K562 (cell line): ENCODE data around the gene HNRNPK. TPM values are rescaled to one million over a fixed set of nuclear protein-coding genes. Genes with fewer than 3 reads are reported as not detected.

Source experiments
- ARNT ChIP-seq, 2 experiments: fragments of 450-650 bp; IDR thresholded peaks; 2 replicates each; pipeline ENCODE4 v1.6.1; 2016; ENCODE audit warnings: mild to moderate bottlenecking in 1 of 2
- FOS ChIP-seq: IDR thresholded peaks from 3 replicates; pipeline ENCODE4 v1.6.1; 2011; ENCODE audit not compliant: insufficient read length; ENCODE audit errors: extremely low read depth
- GABPB1 ChIP-seq: sonication (generic); formaldehyde crosslinking; IDR thresholded peaks from 2 replicates; pipeline ENCODE4 v1.8.0; 2022; ENCODE audit warnings: mild to moderate bottlenecking, missing genetic modification reagents
- KDM5B ChIP-seq: fragments of 200-600 bp; sonication (generic); IDR thresholded peaks from 2 replicates; pipeline ENCODE4 v1.6.1; 2012; ENCODE audit warnings: low read depth, mild to moderate bottlenecking, moderate library complexity, low read length, control low read depth, inconsistent platforms; ENCODE audit not compliant: insufficient replicate concordance
- MAFG ChIP-seq: fragments of 450-650 bp; conservative IDR thresholded peaks from 2 replicates; pipeline ENCODE4 v1.6.1; 2016; ENCODE audit warnings: missing genetic modification characterization, missing compliant biosample characterization
- POLR2AphosphoS2 ChIP-seq: IDR thresholded peaks from 2 replicates; pipeline ENCODE4 v1.6.1; 2012; ENCODE audit warnings: low read length, improper control_type of control experiment
- POLR2G ChIP-seq: fragments of 200-400 bp; formaldehyde crosslinking; IDR thresholded peaks from 2 replicates; pipeline ENCODE4 v1.6.1; 2017; ENCODE audit warnings: low read depth, mild to moderate bottlenecking, antibody characterized with exemption, low read length, moderate library complexity
- PRMT5 ChIP-seq: sonication (generic); formaldehyde crosslinking; IDR thresholded peaks from 2 replicates; pipeline ENCODE4 v1.5.0; 2020; ENCODE audit warnings: missing genetic modification reagents
- RBM39 ChIP-seq: fragments of 200-400 bp; formaldehyde crosslinking; optimal IDR thresholded peaks from 2 replicates; pipeline ENCODE3; 2018; ENCODE audit warnings: low read depth, low read length
- SMARCA4 ChIP-seq: fragments of 450-650 bp; IDR thresholded peaks from 2 replicates; pipeline ENCODE4 v1.6.1; 2016
- TOE1 ChIP-seq, 2 experiments: fragments of 450-650 bp in 1 of 2; sonication (generic) in 1 of 2; formaldehyde crosslinking in 1 of 2; IDR thresholded peaks; 2 replicates each; pipeline versions ENCODE4 v1.7.1 to v1.8.0; 2016 to 2022; ENCODE audit warnings: borderline replicate concordance in 2 of 2, mild to moderate bottlenecking in 2 of 2, antibody characterized with exemption in 1 of 2, inconsistent platforms in 1 of 2, low read depth in 1 of 2, missing genetic modification reagents in 1 of 2, moderate library complexity in 1 of 2
- ZFP30 ChIP-seq: fragments of 250-450 bp; sonication (Bioruptor Pico); IDR thresholded peaks from 2 replicates; pipeline ENCODE4 v1.8.0; 2022; ENCODE audit warnings: moderate library complexity, mild to moderate bottlenecking, inconsistent platforms, borderline replicate concordance
- ZNF785 ChIP-seq: fragments of 250-450 bp; sonication (Bioruptor Pico); IDR thresholded peaks from 2 replicates; pipeline ENCODE4 v1.4.0; 2020; ENCODE audit warnings: mild to moderate bottlenecking
- polyA plus RNA-seq, 8 experiments: library from polyadenylated mRNA; depleted of rRNA in 4 of 8; stranded (reverse) in 5 of 8; unstranded in 3 of 8; fragments of >200 nt; fragmentation: Nextera tagmentation in 2 of 8; fragmentation: Illumina TruSeq in 1 of 8; extraction: Ambion mirVana in 2 of 8; extraction: Trizol in 1 of 8; gene quantifications; 2 replicates each; pipeline versions ENCODE4 v1.2.1 to v1.2.3, GENCODE V29; 2011 to 2014; ENCODE audit warnings: inconsistent platforms in 1 of 8, missing spikeins in 1 of 8
- total RNA-seq, 7 experiments: library from RNA; depleted of rRNA in 6 of 7; stranded (reverse); fragments of >200 nt in 6 of 7; fragmentation: Illumina TruSeq in 2 of 7; extraction: Trizol in 2 of 7; gene quantifications; 2 replicates each; pipeline versions ENCODE4 v1.2.1 to v1.2.3, GENCODE V29; 2011 to 2021; ENCODE audit warnings: low replicate concordance in 1 of 7
- TF ChIP-seq, protein P1 (sequence below): fragments of 250-450 bp; sonication (Bioruptor Pico); IDR thresholded peaks from 2 replicates; pipeline ENCODE4 v1.8.0; 2022; ENCODE audit warnings: inconsistent platforms
- TF ChIP-seq, protein P2 (sequence below): fragments of 450-650 bp; IDR thresholded peaks from 2 replicates; pipeline ENCODE4 v1.6.1; 2016; ENCODE audit warnings: low read depth

HNRNPK gene
- total and polyA plus RNA-seq, 9 of the 15 experiments (the other 6 are each of a cell fraction or from before 2014, with no cell fraction given) = 224 to 883 (median 618) TPM

DNA sequence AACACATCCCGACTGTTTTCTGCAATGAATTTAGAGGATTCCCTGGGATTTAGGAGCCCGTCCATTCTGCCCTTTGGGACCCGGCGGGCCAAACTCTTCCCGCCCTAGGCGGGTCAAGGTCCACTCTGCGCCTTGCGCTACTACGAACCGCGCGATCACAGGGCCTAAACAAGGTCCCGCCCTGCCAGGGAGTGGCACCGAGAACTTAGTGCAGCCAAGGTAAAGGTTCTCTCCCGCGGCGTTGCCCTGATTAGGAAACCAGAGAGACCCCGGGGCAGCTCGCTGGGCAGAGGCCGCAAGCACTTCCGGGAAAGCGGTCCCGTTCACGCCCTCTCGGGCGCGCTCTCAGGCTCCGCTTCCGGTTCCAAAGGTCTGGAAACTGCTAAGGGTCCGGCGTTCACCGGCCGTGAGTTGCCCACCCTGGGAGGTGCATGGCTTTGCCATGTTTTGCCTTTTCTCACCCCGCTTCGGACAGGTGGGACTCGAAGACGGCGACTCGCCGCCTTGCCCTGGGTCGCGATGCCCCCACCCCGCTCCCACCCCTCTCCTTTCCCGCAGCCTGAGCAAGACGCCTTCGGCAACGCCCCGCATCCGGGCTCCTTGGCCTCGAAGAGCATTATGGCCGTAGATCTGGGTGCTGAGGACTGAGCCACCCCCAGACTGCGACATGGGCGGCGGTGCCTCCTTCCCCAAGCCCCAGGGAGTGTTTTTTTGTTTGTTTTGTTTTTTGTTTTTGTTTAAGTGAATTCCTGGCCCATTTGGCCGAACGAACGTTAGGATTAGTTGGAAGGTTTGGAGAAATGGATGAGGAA lies 23.4 kb downstream of the HNRNPK start (continued):
- TF ChIP-seq, protein P1, sequence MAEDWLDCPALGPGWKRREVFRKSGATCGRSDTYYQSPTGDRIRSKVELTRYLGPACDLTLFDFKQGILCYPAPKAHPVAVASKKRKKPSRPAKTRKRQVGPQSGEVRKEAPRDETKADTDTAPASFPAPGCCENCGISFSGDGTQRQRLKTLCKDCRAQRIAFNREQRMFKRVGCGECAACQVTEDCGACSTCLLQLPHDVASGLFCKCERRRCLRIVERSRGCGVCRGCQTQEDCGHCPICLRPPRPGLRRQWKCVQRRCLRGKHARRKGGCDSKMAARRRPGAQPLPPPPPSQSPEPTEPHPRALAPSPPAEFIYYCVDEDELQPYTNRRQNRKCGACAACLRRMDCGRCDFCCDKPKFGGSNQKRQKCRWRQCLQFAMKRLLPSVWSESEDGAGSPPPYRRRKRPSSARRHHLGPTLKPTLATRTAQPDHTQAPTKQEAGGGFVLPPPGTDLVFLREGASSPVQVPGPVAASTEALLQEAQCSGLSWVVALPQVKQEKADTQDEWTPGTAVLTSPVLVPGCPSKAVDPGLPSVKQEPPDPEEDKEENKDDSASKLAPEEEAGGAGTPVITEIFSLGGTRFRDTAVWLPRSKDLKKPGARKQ (CRISPR knock-in tag) = no peak
- TF ChIP-seq POLR2AphosphoS2 = no peak
- TF ChIP-seq PRMT5 (CRISPR knock-in tag) = no peak
- TF ChIP-seq MAFG (tag) = no peak
- TF ChIP-seq FOS = no peak
- peak; percentile 83; the same call in 1 of the 2 replicates for TF ChIP-seq GABPB1 (CRISPR knock-in tag)
- TF ChIP-seq RBM39 = no peak
- TF ChIP-seq TOE1 (IDR thresholded peaks at IDR 0.05; ENCODE audit: borderline replicate concordance) = no peak
- no peak for TF ChIP-seq TOE1 (CRISPR knock-in tag; IDR thresholded peaks at IDR 0.05; ENCODE audit: borderline replicate concordance, low read depth)
- TF ChIP-seq SMARCA4 = no peak; the same call in 1 of the 2 replicates
- TF ChIP-seq ZFP30 (CRISPR knock-in tag) = no peak
- TF ChIP-seq ARNT (IDR thresholded peaks at IDR 0.05) = no peak
- TF ChIP-seq POLR2G = peak; percentile 92
- TF ChIP-seq ZNF785 (CRISPR knock-in tag) = no peak
- TF ChIP-seq, protein P2, sequence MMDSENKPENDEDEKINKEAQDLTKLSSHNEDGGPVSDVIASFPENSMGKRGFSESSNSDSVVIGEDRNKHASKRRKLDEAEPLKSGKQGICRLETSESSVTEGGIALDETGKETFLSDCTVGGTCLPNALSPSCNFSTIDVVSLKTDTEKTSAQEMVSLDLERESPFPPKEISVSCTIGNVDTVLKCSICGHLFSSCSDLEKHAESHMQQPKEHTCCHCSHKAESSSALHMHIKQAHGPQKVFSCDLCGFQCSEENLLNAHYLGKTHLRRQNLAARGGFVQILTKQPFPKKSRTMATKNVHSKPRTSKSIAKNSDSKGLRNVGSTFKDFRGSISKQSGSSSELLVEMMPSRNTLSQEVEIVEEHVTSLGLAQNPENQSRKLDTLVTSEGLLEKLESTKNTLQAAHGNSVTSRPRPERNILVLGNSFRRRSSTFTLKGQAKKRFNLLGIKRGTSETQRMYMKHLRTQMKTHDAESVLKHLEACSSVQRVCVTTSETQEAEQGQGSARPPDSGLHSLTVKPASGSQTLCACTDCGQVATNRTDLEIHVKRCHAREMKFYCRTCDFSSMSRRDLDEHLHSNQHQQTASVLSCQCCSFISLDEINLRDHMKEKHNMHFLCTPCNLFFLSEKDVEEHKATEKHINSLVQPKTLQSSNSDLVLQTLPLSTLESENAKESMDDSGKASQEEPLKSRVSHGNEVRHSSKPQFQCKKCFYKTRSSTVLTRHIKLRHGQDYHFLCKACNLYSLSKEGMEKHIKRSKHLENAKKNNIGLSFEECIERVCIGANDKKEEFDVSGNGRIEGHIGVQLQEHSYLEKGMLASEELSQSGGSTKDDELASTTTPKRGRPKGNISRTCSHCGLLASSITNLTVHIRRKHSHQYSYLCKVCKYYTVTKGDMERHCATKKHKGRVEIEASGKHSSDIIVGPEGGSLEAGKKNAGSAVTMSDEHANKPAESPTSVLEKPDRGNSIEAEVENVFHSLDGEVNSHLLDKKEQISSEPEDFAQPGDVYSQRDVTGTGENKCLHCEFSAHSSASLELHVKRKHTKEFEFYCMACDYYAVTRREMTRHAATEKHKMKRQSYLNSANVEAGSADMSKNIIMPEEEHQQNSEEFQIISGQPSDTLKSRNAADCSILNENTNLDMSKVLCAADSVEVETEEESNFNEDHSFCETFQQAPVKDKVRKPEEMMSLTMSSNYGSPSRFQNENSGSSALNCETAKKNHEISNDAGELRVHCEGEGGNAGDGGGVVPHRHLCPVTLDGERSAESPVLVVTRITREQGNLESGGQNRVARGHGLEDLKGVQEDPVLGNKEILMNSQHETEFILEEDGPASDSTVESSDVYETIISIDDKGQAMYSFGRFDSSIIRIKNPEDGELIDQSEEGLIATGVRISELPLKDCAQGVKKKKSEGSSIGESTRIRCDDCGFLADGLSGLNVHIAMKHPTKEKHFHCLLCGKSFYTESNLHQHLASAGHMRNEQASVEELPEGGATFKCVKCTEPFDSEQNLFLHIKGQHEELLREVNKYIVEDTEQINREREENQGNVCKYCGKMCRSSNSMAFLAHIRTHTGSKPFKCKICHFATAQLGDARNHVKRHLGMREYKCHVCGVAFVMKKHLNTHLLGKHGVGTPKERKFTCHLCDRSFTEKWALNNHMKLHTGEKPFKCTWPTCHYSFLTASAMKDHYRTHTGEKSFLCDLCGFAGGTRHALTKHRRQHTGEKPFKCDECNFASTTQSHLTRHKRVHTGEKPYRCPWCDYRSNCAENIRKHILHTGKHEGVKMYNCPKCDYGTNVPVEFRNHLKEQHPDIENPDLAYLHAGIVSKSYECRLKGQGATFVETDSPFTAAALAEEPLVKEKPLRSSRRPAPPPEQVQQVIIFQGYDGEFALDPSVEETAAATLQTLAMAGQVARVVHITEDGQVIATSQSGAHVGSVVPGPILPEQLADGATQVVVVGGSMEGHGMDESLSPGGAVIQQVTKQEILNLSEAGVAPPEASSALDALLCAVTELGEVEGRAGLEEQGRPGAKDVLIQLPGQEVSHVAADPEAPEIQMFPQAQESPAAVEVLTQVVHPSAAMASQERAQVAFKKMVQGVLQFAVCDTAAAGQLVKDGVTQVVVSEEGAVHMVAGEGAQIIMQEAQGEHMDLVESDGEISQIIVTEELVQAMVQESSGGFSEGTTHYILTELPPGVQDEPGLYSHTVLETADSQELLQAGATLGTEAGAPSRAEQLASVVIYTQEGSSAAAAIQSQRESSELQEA = no peak
- peak; percentile 38 for TF ChIP-seq KDM5B
